ENCODE results near the gene ADRA1B. TPM values are rescaled to one million over a fixed set of nuclear protein-coding genes. Genes with fewer than 3 reads are reported as not detected.

ADRA1B gene
- total and polyA plus RNA-seq, 2 donors (not counting 3 experiments of a cell fraction or from before 2014, with no cell fraction given), result 0.77 TPM; not detected in 1

DNA sequence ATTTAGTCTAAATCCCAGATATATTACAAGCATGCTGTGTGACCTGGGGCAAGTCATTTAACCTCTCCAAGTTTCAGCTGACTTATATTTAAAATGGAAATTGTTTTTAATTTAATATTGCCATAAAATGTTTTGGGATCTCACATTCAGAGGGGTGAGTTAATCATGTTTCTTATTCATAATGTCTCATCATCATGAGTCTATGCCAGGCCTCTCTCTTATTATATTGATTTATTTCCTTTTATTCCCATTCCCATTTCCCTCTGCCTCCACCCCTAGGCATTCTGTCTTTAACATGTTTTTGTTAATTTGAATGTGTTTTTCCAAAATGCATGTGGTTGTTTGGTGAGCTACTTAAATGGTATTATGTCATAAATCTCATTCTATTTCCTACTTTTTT is 53.7 kb downstream of the ADRA1B start:
- Histone ChIP-seq H3K9me1 (replicated peaks; ENCODE audit: control insufficient read depth, extremely low read depth, insufficient read depth, low read length) (no peaks in the 10 kb centered on the region), H3K36me3 (ENCODE audit: control insufficient read depth in 2 of 2, extremely low read depth in 1 of 2, insufficient read depth in 2 of 2, low read length in 2 of 2) (no peaks in the 10 kb centered on the region), H4K20me1 (replicated peaks; ENCODE audit: control insufficient read depth, extremely low read depth, insufficient read depth, low read length) (no peaks in the 10 kb centered on the region), H3K4me3 (replicated peaks in 1 of 3; ENCODE audit: insufficient read depth in 1 of 3, low read depth in 1 of 3, low read length in 3 of 3) (no peak overlapping the region), H3K4me1 (ENCODE audit: control insufficient read depth, extremely low read depth, insufficient read depth, low read length) (peaks cover 3% of the 10 kb centered on the region), H3K27ac (ENCODE audit: insufficient read depth, low read depth, low read length) (no peak overlapping the region), H3K27me3 (ENCODE audit: control insufficient read depth in 2 of 2, insufficient read depth in 2 of 2, low read length in 2 of 2) (peaks cover 22 to 39% of the 10 kb centered on the region in 2 experiments), H3K4me2 (ENCODE audit: insufficient read depth, low read length) (no peak overlapping the region), H3K9ac (replicated peaks; ENCODE audit: extremely low read depth, insufficient read depth, low read length) (no peak overlapping the region), H3K9me3 (replicated peaks; ENCODE audit: control insufficient read depth, insufficient read depth, low read length) (no peaks in the 10 kb centered on the region), H3K79me2 (ENCODE audit: control insufficient read depth, insufficient read depth, low read length) (no peaks in the 10 kb centered on the region), H2AFZ (ENCODE audit: low read depth, low read length) (no peak overlapping the region)
- POLR2A ChIA-PET, result no interaction called here
- TF ChIP-seq EZH2 (IDR thresholded peaks at IDR 0.05; ENCODE audit: borderline replicate concordance, low read depth, low read length, severe bottlenecking), result no peak
- no peak for TF ChIP-seq JUN (IDR thresholded peaks at IDR 0.05; ENCODE audit: borderline replicate concordance, insufficient read depth, insufficient read length, low read depth)
- no peak for TF ChIP-seq FOS (IDR thresholded peaks at IDR 0.05; ENCODE audit: borderline replicate concordance, insufficient read depth, low read length)
- TF ChIP-seq, protein P1, sequence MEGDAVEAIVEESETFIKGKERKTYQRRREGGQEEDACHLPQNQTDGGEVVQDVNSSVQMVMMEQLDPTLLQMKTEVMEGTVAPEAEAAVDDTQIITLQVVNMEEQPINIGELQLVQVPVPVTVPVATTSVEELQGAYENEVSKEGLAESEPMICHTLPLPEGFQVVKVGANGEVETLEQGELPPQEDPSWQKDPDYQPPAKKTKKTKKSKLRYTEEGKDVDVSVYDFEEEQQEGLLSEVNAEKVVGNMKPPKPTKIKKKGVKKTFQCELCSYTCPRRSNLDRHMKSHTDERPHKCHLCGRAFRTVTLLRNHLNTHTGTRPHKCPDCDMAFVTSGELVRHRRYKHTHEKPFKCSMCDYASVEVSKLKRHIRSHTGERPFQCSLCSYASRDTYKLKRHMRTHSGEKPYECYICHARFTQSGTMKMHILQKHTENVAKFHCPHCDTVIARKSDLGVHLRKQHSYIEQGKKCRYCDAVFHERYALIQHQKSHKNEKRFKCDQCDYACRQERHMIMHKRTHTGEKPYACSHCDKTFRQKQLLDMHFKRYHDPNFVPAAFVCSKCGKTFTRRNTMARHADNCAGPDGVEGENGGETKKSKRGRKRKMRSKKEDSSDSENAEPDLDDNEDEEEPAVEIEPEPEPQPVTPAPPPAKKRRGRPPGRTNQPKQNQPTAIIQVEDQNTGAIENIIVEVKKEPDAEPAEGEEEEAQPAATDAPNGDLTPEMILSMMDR (IDR thresholded peaks at IDR 0.05; ENCODE audit: extremely low read depth in 1 of 2, insufficient read depth in 1 of 2, low read depth in 1 of 2, low read length in 2 of 2), result no peak
- no peak for TF ChIP-seq POLR2A (IDR thresholded peaks at IDR 0.05; ENCODE audit: low read depth, low read length)
- no peak for TF ChIP-seq POLR2AphosphoS5 (IDR thresholded peaks at IDR 0.05; ENCODE audit: insufficient read depth, low read depth, low read length)
- no peak for TF ChIP-seq MYC (IDR thresholded peaks at IDR 0.05; ENCODE audit: low read depth, low read length)
- TF ChIP-seq GATA2 (IDR thresholded peaks at IDR 0.05; ENCODE audit: insufficient read depth, insufficient read length, low read depth, low read length), result no peak
- TF ChIP-seq, protein P2, sequence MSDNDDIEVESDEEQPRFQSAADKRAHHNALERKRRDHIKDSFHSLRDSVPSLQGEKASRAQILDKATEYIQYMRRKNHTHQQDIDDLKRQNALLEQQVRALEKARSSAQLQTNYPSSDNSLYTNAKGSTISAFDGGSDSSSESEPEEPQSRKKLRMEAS (IDR thresholded peaks at IDR 0.05; ENCODE audit: insufficient read depth, insufficient read length), result no peak
- FAIRE-seq, result no peak
- dilution Hi-C loops (cut with MboI; ENCODE audit: extremely low pct_ligation_motif_present, low sequenced_read_pairs) (no loop called here), intact Hi-C loops (cut with micrococcal nuclease) (loop anchor here (5.0 to 10.0 kb wide), 3 partner anchors 195 to 638 kb away; partner anchors contain the start of gene IL12B)
- CTCF ChIA-PET, result no interaction called here
- DNase-seq (ENCODE audit: low read depth, low spot score), result no peak
- BruUV-seq (replicated peaks), result no TSS peak
